ENCODE results near the gene CASZ1. TPM values are rescaled to one million over a fixed set of nuclear protein-coding genes. Genes with fewer than 3 reads are reported as not detected.

Gene CASZ1
- polyA plus RNA-seq, 2 of the 4 experiments (the other 2 are of a cell fraction), result 0.52 to 1.2 TPM

DNA sequence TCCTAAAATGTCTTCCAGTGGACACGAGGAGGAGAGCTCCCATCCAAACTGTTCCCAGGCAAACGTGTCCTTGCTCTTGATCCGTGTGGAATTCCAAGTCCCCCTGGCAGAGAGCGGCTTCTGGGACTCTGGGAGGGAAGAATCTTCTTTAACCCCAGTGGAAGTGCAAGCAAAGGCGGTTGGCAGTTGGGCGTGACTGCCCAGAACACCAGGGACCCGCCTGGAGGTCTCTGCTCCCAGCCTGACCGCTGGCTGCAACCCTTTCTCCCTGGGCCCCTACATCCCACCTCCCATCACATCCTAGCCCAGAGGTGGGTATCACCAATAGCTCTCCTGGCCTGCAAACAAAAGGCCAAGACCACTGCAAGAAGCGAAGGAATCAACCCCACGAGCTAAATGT, 17.8 kb downstream of the CASZ1 start:
- TF ChIP-seq TP53 (CRISPR knock-in tag; IDR thresholded peaks at IDR 0.05) (no peak), USF2 (IDR thresholded peaks at IDR 0.05) (no peak)
- Histone ChIP-seq H3K4me2 (peak overlapping the region; percentile 85), H3K9me3 (no peaks in the 10 kb centered on the region), H3K4me3 (no peak overlapping the region), H3K27ac (peak overlapping the region; percentile 78 to 86), H3K4me1 (peaks cover 16% of the 10 kb centered on the region)
- CTCF ChIA-PET, result interaction anchor here (0.8 kb wide), 1 partner anchor 10 kb away, joined by 3 read pairs; no protein-coding TSS in a partner anchor
- 88% methylated on average over 7 of the region's 10 CpGs for WGBS (ENCODE audit: missing lambda C conversion rate)
- ATAC-seq (no peak), FAIRE-seq (no peak), DNase-seq (ENCODE audit: low read depth in 1 of 2, low spot score in 1 of 2) (no peak)
- POLR2A ChIA-PET, result interaction anchor here (0.9 kb wide), 1 partner anchor 10 kb away, joined by 4 read pairs; no protein-coding TSS in a partner anchor

DNA sequence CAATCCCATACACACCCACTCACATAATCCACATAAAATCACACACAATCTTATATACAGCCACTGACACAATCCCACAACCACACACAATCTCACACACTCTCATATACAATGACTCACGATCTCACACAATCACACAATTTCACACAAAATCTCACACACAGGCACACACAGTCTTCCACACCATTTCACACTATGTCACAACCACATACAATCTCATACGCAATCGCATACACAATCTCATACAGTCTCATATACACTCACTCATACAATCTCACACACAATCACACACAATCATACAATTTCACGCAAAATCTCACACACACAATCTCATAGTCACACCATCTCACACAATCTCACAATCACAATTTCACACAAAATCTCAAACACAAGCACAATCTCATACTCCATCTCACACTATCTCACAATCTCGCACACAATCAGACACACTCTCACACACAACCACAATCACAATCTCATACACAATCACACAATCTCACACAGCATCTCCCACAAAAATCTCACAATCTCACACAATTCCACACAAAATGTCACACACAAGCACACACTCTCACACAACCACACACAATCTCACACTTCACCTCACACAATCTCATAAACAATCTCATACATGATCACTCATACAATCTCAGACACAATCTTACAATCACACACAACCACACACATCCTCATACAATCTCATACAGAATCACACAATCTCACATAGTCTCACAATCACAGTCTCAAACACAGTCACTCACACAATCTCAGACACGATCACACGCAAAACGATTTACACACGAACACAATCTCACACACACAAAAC, 18.5 kb downstream of the CASZ1 start:
- DNase-seq (ENCODE audit: low read depth in 1 of 2, low spot score in 1 of 2) (no peak), ATAC-seq (no peak), FAIRE-seq (no peak)
- peaks cover 16% of the 10 kb centered on the region for H3K4me1 ChIP-seq
- WGBS (ENCODE audit: missing lambda C conversion rate), result 92% methylated on average over 9 of the region's 9 CpGs
- TF ChIP-seq HDAC2 (IDR thresholded peaks at IDR 0.05) (no peak), KDM1A (IDR thresholded peaks at IDR 0.05; ENCODE audit: low read depth) (no peak), CBX2 (IDR thresholded peaks at IDR 0.05; ENCODE audit: borderline replicate concordance, low read depth) (no peak), POLR2A (IDR thresholded peaks at IDR 0.05; ENCODE audit: low read length) (no peak), REST (IDR thresholded peaks at IDR 0.05) (no peak)
- TF ChIP-seq, protein P1, sequence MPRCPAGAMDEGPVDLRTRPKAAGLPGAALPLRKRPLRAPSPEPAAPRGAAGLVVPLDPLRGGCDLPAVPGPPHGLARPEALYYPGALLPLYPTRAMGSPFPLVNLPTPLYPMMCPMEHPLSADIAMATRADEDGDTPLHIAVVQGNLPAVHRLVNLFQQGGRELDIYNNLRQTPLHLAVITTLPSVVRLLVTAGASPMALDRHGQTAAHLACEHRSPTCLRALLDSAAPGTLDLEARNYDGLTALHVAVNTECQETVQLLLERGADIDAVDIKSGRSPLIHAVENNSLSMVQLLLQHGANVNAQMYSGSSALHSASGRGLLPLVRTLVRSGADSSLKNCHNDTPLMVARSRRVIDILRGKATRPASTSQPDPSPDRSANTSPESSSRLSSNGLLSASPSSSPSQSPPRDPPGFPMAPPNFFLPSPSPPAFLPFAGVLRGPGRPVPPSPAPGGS (IDR thresholded peaks at IDR 0.05), result no peak
- H3K4me2 ChIP-seq, result no peak overlapping the region; the same call in 2 of the 3 replicates
- no peaks in the 10 kb centered on the region for H3K9me3 ChIP-seq
- POLR2A ChIA-PET, result no interaction called here
- CTCF ChIA-PET, result no interaction called here
- peak overlapping the region; percentile 78 to 86; a peak in 3 of 6 replicates for H3K27ac ChIP-seq
- H3K4me3 ChIP-seq, result no peak overlapping the region

- H3K4me3 ChIP-seq, result no peak overlapping the region
- no peak overlapping the region for H3K27ac ChIP-seq
- H3K9me3 ChIP-seq, result no peaks in the 10 kb centered on the region
- no peak for DNase-seq (ENCODE audit: low read depth in 1 of 2, low spot score in 1 of 2)
- FAIRE-seq, result no peak
- TF ChIP-seq KDM1A (IDR thresholded peaks at IDR 0.05; ENCODE audit: low read depth), result no peak
- no peak for TF ChIP-seq MYC (IDR thresholded peaks at IDR 0.05; ENCODE audit: borderline replicate concordance, low read length)
- TF ChIP-seq, protein P2, sequence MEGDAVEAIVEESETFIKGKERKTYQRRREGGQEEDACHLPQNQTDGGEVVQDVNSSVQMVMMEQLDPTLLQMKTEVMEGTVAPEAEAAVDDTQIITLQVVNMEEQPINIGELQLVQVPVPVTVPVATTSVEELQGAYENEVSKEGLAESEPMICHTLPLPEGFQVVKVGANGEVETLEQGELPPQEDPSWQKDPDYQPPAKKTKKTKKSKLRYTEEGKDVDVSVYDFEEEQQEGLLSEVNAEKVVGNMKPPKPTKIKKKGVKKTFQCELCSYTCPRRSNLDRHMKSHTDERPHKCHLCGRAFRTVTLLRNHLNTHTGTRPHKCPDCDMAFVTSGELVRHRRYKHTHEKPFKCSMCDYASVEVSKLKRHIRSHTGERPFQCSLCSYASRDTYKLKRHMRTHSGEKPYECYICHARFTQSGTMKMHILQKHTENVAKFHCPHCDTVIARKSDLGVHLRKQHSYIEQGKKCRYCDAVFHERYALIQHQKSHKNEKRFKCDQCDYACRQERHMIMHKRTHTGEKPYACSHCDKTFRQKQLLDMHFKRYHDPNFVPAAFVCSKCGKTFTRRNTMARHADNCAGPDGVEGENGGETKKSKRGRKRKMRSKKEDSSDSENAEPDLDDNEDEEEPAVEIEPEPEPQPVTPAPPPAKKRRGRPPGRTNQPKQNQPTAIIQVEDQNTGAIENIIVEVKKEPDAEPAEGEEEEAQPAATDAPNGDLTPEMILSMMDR (IDR thresholded peaks at IDR 0.05), result no peak
- TF ChIP-seq SMC3 (IDR thresholded peaks at IDR 0.05), result no peak
- no peak for TF ChIP-seq RAD21 (conservative IDR thresholded peaks at IDR 0.05 in 1 of 2, IDR thresholded peaks at IDR 0.05 in 1 of 2)
- no peak for TF ChIP-seq CHD4 (IDR thresholded peaks at IDR 0.05; ENCODE audit: borderline replicate concordance)
- TF ChIP-seq HOXA7 (CRISPR knock-in tag; IDR thresholded peaks at IDR 0.05), result no peak
- no peak for TF ChIP-seq EHMT2 (IDR thresholded peaks at IDR 0.05; ENCODE audit: low read depth)
- TF ChIP-seq ZC3H11A (IDR thresholded peaks at IDR 0.05), result no peak
- TF ChIP-seq POLR2A (IDR thresholded peaks at IDR 0.05; ENCODE audit: low read length), result no peak
- no peak for TF ChIP-seq HES2 (IDR thresholded peaks at IDR 0.05)
- no peak for TF ChIP-seq MAFK (IDR thresholded peaks at IDR 0.05; ENCODE audit: partially characterized antibody)
- no peak for TF ChIP-seq NFE2L2 (conservative IDR thresholded peaks at IDR 0.05; ENCODE audit: low read length)
- WGBS (ENCODE audit: missing lambda C conversion rate), result 78% methylated on average over 12 of the region's 14 CpGs
- ATAC-seq, result no peak
- H3K4me2 ChIP-seq, result no peak overlapping the region
- peaks cover 16% of the 10 kb centered on the region for H3K4me1 ChIP-seq
- ChIA-PET CTCF (no interaction called here), POLR2A (no interaction called here)
Observed at GRCh38 chr1:10776190-10776905, 20.1 kb downstream of the CASZ1 start.
